Lower leg skin (tissue), 4 donors: ENCODE measurements around the gene ARAP1. TPM values are rescaled to one million over a fixed set of nuclear protein-coding genes. Genes with fewer than 3 reads are reported as not detected.

Experiments
- DNase-seq, 2 donors: peaks; one replicate each; pipeline ENCODE4 v3.0.0-alpha.2; 2019; ENCODE audit warnings: low spot score in 2 of 2
- H3K4me3 ChIP-seq: fragments of 200-600 bp; sonication (generic); 2 replicates; pipeline ENCODE4 v1.5.1; 2017; ENCODE audit warnings: mild to moderate bottlenecking, low read depth; ENCODE audit not compliant: poor library complexity, severe bottlenecking
- CTCF ChIP-seq, 3 donors: fragments of 450-650 bp; IDR thresholded peaks; one replicate each; pipeline ENCODE4 v1.5.1; 2016; ENCODE audit warnings: antibody characterized with exemption in 3 of 3, mild to moderate bottlenecking in 3 of 3, moderate library complexity in 2 of 3
- POLR2A ChIP-seq, 2 donors: fragments of 450-650 bp; IDR thresholded peaks; one replicate each; pipeline ENCODE4 v1.6.1; 2016 to 2017; ENCODE audit warnings: antibody characterized with exemption in 2 of 2, mild to moderate bottlenecking in 1 of 2, moderate library complexity in 1 of 2
- WGBS, 2 donors: methylation state at CpG; one replicate each; pipeline ENCODE4 v1.1.5; 2018; 5-methylcytosine and 5-hydroxymethylcytosine counted together
- intact Hi-C: fragments of 100-400 bp; cut with DNase I; formaldehyde crosslinking; loops from one replicate; pipeline ENCODE4 v1.15.0; 2023; ENCODE audit warnings: low total_unique reads
- total RNA-seq, 4 donors: library from RNA; depleted of rRNA; stranded (reverse); fragments of >200 nt; gene quantifications; one replicate each; pipeline ENCODE4 v1.1.0, GENCODE V29; 2016

ARAP1 gene
- total RNA-seq, 4 donors from 2014 or later: 60.6 to 89.6 (median 80.6) TPM

GRCh38 chr11:72673284-72673942 is 78.8 kb downstream of the ARAP1 start:
- 26 to 43% methylated on average over 12 of the region's 12 CpGs for WGBS, 2 donors
- H3K4me3 ChIP-seq: no peak overlapping the region
- intact Hi-C loops: no loop called here
- TF ChIP-seq POLR2A (IDR thresholded peaks at IDR 0.05): no peak
- no peak for DNase-seq

- WGBS, 2 donors: 52 to 69% methylated on average over 4 of the region's 4 CpGs
- no peak for DNase-seq
- H3K4me3 ChIP-seq: no peak overlapping the region
- intact Hi-C loops: no loop called here
- TF ChIP-seq POLR2A (IDR thresholded peaks at IDR 0.05): no peak
- no peak for TF ChIP-seq CTCF (IDR thresholded peaks at IDR 0.05)
Measured at GRCh38 chr11:72672597-72673238, 79.5 kb downstream of the ARAP1 start.

- WGBS, 2 donors: 63 to 65% methylated on average over 8 of the region's 8 CpGs
- DNase-seq: no peak
- no peak overlapping the region for H3K4me3 ChIP-seq
- TF ChIP-seq CTCF (IDR thresholded peaks at IDR 0.05) (no peak), POLR2A (IDR thresholded peaks at IDR 0.05) (no peak)
- intact Hi-C loops: no loop called here
Measured at GRCh38 chr11:72671152-72672099, 80.8 kb downstream of the ARAP1 start.

GRCh38 chr11:72670041-72670440 is 82.2 kb downstream of the ARAP1 start:
- no peak for TF ChIP-seq POLR2A (IDR thresholded peaks at IDR 0.05)
- no peak for TF ChIP-seq CTCF (IDR thresholded peaks at IDR 0.05)
- intact Hi-C loops: no loop called here
- DNase-seq: no peak
- WGBS, 2 donors: 53 to 57% methylated on average over 4 of the region's 4 CpGs
- H3K4me3 ChIP-seq: no peak overlapping the region

GRCh38 chr11:72669527-72669926 is 82.7 kb downstream of the ARAP1 start:
- no peak overlapping the region for H3K4me3 ChIP-seq
- 60 to 71% methylated on average over 8 of the region's 8 CpGs for WGBS, 2 donors
- intact Hi-C loops: no loop called here
- TF ChIP-seq CTCF (IDR thresholded peaks at IDR 0.05): no peak
- no peak for TF ChIP-seq POLR2A (IDR thresholded peaks at IDR 0.05)
- DNase-seq: no peak
